Astrocyte of the spinal cord (primary cell): ENCODE measurements around the gene PRPSAP2.

Experiments used
- DNase-seq: peaks from one replicate; pipeline ENCODE4 v3.0.0; 2011; ENCODE audit warnings: low read depth, low spot score
- H3K4me3 ChIP-seq: 2 replicates; pipeline ENCODE4 v1.5.1; 2011; ENCODE audit warnings: low read depth, mild to moderate bottlenecking, low read length, moderate library complexity
- CTCF ChIP-seq: IDR thresholded peaks from 2 replicates; pipeline ENCODE4 v1.5.1; 2012; ENCODE audit warnings: low read depth, mild to moderate bottlenecking, low read length, inconsistent platforms
- in situ Hi-C: cut with HindIII; loops from 2 replicates; pipeline ENCODE4 v1.10.0; 2017; ENCODE audit warnings: low sequenced_read_pairs

The PRPSAP2 gene

GRCh38 chr17:18960241-18960665 is 102.3 kb downstream of the PRPSAP2 start:
- H3K4me3 ChIP-seq, result no peak overlapping the region
- no peak for TF ChIP-seq CTCF
- in situ Hi-C loops, result no loop called here
- no peak for DNase-seq

DNA sequence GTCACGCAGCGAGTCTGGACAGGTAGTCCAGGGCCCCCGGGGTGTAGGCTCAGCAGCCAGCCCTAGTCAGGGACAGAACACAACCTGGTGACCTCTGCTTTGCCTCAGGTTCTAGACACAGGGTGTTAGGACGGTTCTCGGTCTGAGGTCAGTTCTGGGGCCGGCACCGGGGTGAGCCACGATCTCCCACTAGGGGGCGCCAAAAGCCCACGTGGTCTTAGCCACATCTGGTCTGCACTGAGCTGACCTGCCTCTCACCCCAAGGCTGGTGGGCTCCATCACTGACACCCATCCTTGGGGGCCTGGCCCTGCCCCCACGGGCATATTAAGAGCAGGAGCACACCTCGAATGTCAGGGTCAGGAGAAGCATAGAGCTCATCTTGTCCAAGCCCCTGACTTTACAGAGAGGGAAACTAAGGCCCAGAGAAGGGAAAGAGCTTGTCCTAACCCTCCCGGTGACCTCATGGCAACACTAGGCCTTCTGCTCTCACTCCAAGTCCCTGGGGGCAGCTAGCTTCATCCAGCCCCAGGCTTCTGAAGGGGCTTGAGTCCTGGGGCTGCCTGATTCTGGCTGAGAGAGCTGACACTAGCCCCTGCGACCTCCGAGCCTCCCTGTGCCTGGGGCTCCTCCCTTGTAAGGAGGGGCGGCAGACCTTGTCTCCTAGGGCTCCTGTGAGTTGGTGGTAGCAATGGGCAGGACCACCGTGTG is 103.0 kb downstream of the PRPSAP2 start:
- peak; percentile 45 for DNase-seq
- H3K4me3 ChIP-seq, result no peak overlapping the region
- TF ChIP-seq CTCF, result peak; percentile 94
- in situ Hi-C loops, result no loop called here

- in situ Hi-C loops, result no loop called here
- TF ChIP-seq CTCF, result no peak
- DNase-seq, result no peak
- H3K4me3 ChIP-seq, result no peak overlapping the region
Observed at GRCh38 chr17:18961634-18962493, 103.9 kb downstream of the PRPSAP2 start.

- DNase-seq, result no peak
- in situ Hi-C loops, result no loop called here
- no peak for TF ChIP-seq CTCF
- H3K4me3 ChIP-seq, result no peak overlapping the region
Observed at GRCh38 chr17:18962494-18962815, 104.5 kb downstream of the PRPSAP2 start.

DNA sequence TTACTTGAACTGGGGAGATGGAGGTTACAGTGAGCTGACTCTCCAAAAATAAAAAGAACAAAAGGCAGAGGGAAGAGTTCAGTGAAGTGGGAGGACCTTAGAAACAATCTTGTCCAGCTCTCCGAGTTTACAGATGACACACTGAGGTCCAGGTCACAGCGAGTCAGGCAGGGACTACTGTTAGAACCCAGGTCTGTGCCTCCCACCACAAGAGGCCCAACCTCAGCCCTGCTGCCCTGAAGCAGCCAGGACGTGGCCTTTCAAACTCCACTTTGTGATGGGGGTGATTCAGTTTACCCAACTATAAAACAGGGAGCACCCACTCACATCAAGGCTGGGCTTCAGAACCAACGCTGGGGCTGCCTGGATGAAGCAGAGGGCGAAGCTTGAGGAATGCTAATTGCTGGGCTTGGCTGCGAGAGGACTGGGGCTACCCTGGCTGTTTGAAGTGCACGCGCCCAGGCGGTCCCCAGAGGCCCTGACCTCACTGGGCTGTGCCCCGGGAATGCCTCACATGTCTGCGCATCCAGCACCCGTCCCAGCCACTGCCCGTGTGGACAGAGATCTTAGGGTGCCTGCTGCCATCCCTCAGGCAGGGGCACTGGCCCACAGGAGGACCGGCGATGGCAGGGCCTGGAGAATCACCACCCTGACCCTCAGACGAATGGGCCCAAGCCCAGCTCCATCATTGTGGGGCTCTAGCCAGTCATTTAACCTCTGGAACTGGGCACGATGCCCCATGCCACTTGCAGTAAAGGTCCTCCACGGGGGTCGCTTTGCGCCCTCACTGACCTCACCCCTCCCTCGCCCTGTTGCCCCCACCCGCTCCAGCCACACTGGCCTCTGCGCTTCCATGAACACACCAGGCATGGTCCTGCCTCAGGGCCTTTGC is 105.4 kb downstream of the PRPSAP2 start:
- no peak overlapping the region for H3K4me3 ChIP-seq
- in situ Hi-C loops, result no loop called here
- DNase-seq, result no peak
- no peak for TF ChIP-seq CTCF

GRCh38 chr17:18964018-18964351 is 106.1 kb downstream of the PRPSAP2 start:
- in situ Hi-C loops, result no loop called here
- DNase-seq, result no peak
- no peak for TF ChIP-seq CTCF
- H3K4me3 ChIP-seq, result no peak overlapping the region
